Left lung (tissue), 10 donors: ENCODE data around the gene DOCK3. TPM values are rescaled to one million over a fixed set of nuclear protein-coding genes. Genes with fewer than 3 reads are reported as not detected.
"Not testable (repeated sequence)": the region's sequence is repeated elsewhere in the genome, so short reads cannot be mapped to it uniquely, and the experiment has no call there.

ENCODE experiments used
- ATAC-seq: fragments of 200-7000 bp; cut with Tn5 transposase; one replicate; pipeline ENCODE4 v1.9.1; 2020; ENCODE audit warnings: moderate library complexity
- DNase-seq, 4 donors: peaks; one replicate each; pipeline ENCODE4 v3.0.0-alpha.2; 2013 to 2020
- H3K27ac ChIP-seq, 2 donors: fragments of 200-600 bp; sonication (generic) in 1 of 2; one replicate each; pipeline versions ENCODE4 v1.5.0 to v1.8.0; 2020 to 2021
- H3K27me3 ChIP-seq, 2 donors: fragments of 200-600 bp; sonication (generic) in 1 of 2; one replicate each; pipeline versions ENCODE4 v1.5.0 to v1.8.0; 2020 to 2021
- H3K36me3 ChIP-seq, 2 donors: fragments of 200-600 bp; sonication (generic) in 1 of 2; one replicate each; pipeline versions ENCODE4 v1.5.0 to v1.8.0; 2020 to 2021
- H3K4me1 ChIP-seq, 2 donors: fragments of 200-600 bp; one replicate each; pipeline ENCODE4 v1.8.0; 2021
- H3K4me3 ChIP-seq, 2 donors: fragments of 200-600 bp; sonication (generic) in 1 of 2; one replicate each; pipeline versions ENCODE4 v1.5.0 to v1.8.0; 2020 to 2021; ENCODE audit warnings: mild to moderate bottlenecking in 1 of 2
- H3K9me3 ChIP-seq, 2 donors: fragments of 200-600 bp; sonication (generic) in 1 of 2; one replicate each; pipeline versions ENCODE4 v1.5.0 to v1.8.0; 2020 to 2021
- intact Hi-C, 2 donors: fragments of 100-400 bp; cut with DNase I; formaldehyde crosslinking; loops; one replicate each; pipeline versions ENCODE4 v1.11.2 to v1.14.2; 2022
- polyA plus RNA-seq, 6 donors: library from polyadenylated mRNA; unstranded; fragments of 120-200 nt; gene quantifications; one replicate each; pipeline ENCODE4 v1.2.1, GENCODE V29; 2013; ENCODE audit not compliant: insufficient read length in 6 of 6
- total RNA-seq, 2 donors: library from RNA; stranded (reverse); fragmentation: NEBNext Ultra II Directional; extraction: Animal tissue kit (Norgen Biotek cat#: 25700); gene quantifications; one replicate each; pipeline ENCODE4 v1.2.1, GENCODE V29; 2021
- TF ChIP-seq, protein P1 (sequence below), 2 donors: fragments of 200-600 bp; sonication (generic) in 1 of 2; IDR thresholded peaks; one replicate each; pipeline versions ENCODE4 v1.5.0 to v1.8.0; 2021; ENCODE audit warnings: antibody characterized with exemption in 2 of 2
- donor health status: DM: no; HTN: yes; CAD: no.
- donor health status: DM: no; HTN: no; CAD: no.

Gene DOCK3
- total and polyA plus RNA-seq, 8 donors: 0.34 to 2.2 (median 1.8) TPM

DNA sequence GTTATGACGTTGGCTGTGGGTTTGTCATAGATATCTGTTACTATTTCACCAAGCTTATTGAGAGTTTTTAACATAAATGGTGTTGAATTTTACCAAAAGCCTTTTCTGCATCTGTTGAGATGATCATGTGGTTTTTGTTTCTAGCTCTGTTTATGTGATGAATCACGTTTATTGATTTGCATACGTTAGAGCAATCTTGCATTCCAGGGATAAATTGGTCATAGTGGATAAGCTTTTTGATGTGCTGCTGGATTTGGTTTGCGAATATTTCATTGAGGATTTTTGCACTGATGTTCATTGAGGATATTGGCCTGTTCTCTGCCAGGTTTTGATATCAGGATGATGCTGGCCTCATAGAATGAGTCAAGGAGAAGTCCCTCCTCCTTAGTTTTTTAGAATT, 117.8 kb downstream of the DOCK3 start:
- ATAC-seq: no peak
- intact Hi-C loops: no loop called here
- Histone ChIP-seq H3K27me3 (no peaks in the 10 kb centered on the region), H3K9me3 (no peaks in the 10 kb centered on the region), H3K27ac (no peak overlapping the region), H3K36me3 (no peaks in the 10 kb centered on the region), H3K4me1 (no peaks in the 10 kb centered on the region), H3K4me3 (no peak overlapping the region)
- TF ChIP-seq, protein P1, sequence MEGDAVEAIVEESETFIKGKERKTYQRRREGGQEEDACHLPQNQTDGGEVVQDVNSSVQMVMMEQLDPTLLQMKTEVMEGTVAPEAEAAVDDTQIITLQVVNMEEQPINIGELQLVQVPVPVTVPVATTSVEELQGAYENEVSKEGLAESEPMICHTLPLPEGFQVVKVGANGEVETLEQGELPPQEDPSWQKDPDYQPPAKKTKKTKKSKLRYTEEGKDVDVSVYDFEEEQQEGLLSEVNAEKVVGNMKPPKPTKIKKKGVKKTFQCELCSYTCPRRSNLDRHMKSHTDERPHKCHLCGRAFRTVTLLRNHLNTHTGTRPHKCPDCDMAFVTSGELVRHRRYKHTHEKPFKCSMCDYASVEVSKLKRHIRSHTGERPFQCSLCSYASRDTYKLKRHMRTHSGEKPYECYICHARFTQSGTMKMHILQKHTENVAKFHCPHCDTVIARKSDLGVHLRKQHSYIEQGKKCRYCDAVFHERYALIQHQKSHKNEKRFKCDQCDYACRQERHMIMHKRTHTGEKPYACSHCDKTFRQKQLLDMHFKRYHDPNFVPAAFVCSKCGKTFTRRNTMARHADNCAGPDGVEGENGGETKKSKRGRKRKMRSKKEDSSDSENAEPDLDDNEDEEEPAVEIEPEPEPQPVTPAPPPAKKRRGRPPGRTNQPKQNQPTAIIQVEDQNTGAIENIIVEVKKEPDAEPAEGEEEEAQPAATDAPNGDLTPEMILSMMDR (IDR thresholded peaks at IDR 0.05): no peak
- DNase-seq: no peak

DNA sequence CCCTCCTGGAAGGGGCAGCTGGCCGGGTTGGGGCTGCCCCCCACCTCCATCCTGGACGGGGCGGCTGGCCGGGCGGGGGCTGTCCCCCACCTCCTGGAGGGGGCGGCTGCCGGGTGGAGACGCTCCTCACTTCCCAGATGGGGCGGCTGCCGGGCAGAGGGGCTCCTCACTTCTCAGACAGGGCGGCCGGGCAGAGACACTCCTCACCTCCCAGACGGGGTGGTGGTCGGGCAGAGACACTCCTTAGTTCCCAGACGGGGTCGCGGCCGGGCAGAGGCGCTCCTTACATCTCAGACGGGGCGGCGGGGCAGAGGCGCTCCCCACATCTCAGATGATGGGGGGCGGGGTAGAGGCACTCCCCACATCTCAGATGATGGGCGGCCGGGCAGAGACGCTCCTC, 129.1 kb downstream of the DOCK3 start:
- H3K27ac ChIP-seq, H3K4me3 ChIP-seq, DNase-seq, ATAC-seq, intact Hi-C loops, H3K4me1 ChIP-seq, H3K27me3 ChIP-seq, H3K36me3 ChIP-seq: not testable (repeated sequence)
- H3K9me3 ChIP-seq: peaks cover 0 to 50% of the 10 kb centered on the region in 2 donors

DNA sequence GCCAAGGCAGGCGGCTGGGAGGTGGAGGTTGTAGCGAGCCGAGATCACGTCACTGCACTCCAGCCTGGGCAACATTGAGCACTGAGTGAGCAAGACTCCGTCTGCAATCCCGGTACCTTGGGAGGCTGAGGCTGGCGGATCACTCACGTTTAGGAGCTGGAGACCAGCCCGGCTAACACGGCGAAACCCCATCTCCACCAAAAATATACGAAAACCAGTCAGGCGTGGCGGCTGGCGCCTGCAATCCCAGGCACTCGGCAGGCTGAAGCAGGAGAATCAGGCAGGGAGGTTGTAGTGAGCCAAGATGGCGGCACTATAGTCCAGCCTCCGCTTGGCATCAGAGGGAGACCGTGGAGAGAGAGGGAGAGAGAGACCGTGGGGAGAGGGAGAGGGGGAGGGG, 129.6 kb downstream of the DOCK3 start:
- H3K9me3 ChIP-seq: peaks cover 0 to 44% of the 10 kb centered on the region in 2 donors
- H3K4me1 ChIP-seq, H3K27ac ChIP-seq, intact Hi-C loops, ATAC-seq, H3K36me3 ChIP-seq, H3K27me3 ChIP-seq, H3K4me3 ChIP-seq, DNase-seq: not testable (repeated sequence)

DNA sequence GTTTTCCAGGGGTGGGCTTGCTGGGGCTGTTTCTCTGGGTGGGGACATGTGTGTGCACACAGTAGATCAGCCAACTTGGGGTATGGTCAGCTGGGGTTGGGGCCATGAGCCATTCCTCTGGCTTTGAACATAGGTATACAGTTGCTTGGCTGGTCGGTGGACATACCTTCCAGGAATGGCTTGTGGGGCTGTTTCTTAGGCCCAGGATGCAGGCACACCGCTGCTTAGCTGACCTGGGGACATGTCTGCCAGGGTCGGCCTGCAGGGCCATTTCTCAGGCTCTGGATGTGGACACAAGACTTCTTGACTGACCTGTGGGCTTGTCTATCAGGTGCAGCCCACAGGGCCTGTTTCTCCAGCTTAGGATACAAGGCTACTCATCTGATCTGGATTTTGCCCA, 130.6 kb downstream of the DOCK3 start:
- TF ChIP-seq, protein P1 (IDR thresholded peaks at IDR 0.05): no peak
- intact Hi-C loops: no loop called here
- H3K27me3 ChIP-seq: no peaks in the 10 kb centered on the region
- no peaks in the 10 kb centered on the region for H3K4me1 ChIP-seq
- no peak overlapping the region for H3K27ac ChIP-seq
- H3K9me3 ChIP-seq: peaks cover 0 to 36% of the 10 kb centered on the region in 2 donors
- H3K4me3 ChIP-seq: no peak overlapping the region
- H3K36me3 ChIP-seq: no peaks in the 10 kb centered on the region
- DNase-seq: no peak
- no peak for ATAC-seq

DNA sequence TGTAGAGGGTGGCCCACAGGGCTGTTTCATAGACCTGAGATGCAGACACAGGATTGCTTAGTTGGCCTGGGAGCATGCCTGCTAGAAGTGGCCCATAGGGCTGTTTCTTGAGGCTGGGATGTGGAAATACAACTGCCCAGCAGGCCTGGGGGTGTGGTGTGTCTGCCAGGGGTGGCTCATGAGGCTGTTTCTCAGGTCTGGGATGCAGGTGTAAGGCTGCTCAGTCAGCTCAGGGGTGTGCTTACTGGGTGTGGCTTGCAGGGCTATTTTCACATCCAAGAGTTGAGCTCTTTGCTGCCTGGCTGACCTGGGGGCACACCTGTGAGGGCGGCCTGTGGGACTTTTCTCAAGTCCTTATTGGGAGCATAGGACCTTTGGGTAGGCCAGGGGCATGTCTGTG, 131.3 kb downstream of the DOCK3 start:
- DNase-seq: no peak
- peaks cover 0 to 28% of the 10 kb centered on the region in 2 donors for H3K9me3 ChIP-seq
- ATAC-seq: no peak
- H3K36me3 ChIP-seq: no peaks in the 10 kb centered on the region
- intact Hi-C loops: no loop called here
- H3K4me1 ChIP-seq: no peaks in the 10 kb centered on the region
- no peak overlapping the region for H3K4me3 ChIP-seq
- no peaks in the 10 kb centered on the region for H3K27me3 ChIP-seq
- TF ChIP-seq, protein P1 (IDR thresholded peaks at IDR 0.05): no peak
- no peak overlapping the region for H3K27ac ChIP-seq

DNA sequence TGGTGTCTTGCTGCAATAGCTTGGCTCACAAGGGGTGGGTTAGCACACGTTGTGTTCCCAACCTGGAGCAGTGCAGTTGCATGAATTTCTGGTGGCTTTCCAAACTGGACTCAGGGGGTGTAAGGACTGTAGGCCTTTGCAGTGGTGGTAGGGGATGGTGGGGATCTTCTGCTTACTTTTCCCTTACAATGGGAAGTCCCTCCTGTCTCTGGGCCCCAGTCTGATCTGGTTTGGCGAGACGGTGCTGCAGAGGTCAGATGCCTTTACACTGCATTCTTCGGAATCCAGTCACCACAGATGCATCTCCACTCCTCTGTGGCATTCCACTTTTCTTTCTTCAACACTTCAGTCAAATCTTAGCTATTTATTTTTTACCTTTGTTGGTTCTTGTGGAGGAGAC, 132.1 kb downstream of the DOCK3 start:
- Histone ChIP-seq H3K27ac (no peak overlapping the region), H3K4me3 (no peak overlapping the region), H3K9me3 (peaks cover 0 to 21% of the 10 kb centered on the region in 2 donors), H3K36me3 (no peaks in the 10 kb centered on the region), H3K27me3 (no peaks in the 10 kb centered on the region), H3K4me1 (no peaks in the 10 kb centered on the region)
- DNase-seq (peak in 1 of 4 donors; percentile 1), ATAC-seq (peak; percentile 68)
- intact Hi-C loops: no loop called here
- TF ChIP-seq, protein P1 (IDR thresholded peaks at IDR 0.05): no peak
